Activated CD8-positive, alpha-beta memory T cell treated with anti-CD3 and anti-CD28 coated beads for 1 hour (primary cell): Measurements from ENCODE around the gene OPRL1.

Experiments used
- DNase-seq, 2 donors: peaks; one replicate each; pipeline ENCODE4 v3.0.0-alpha.2; 2020; ENCODE audit warnings: low read depth in 1 of 2; ENCODE audit errors: extremely low read depth in 1 of 2

Gene OPRL1

GRCh38 chr20:64055893-64056638, 23.8 kb upstream of the OPRL1 start:
- DNase-seq, result no peak

GRCh38 chr20:64056639-64056888, 23.3 kb upstream of the OPRL1 start:
- no peak for DNase-seq

GRCh38 chr20:64056889-64057627, 22.8 kb upstream of the OPRL1 start:
- DNase-seq, result no peak

- peak; percentile 52 to 75 for DNase-seq
Observed at GRCh38 chr20:64057628-64058498, 22.0 kb upstream of the OPRL1 start.

- no peak for DNase-seq
Observed at GRCh38 chr20:64058536-64058935, 21.3 kb upstream of the OPRL1 start.

- DNase-seq, result no peak
Observed at GRCh38 chr20:64062276-64062595, 17.6 kb upstream of the OPRL1 start.

- DNase-seq, result peak; percentile 79 to 91
Observed at GRCh38 chr20:64062596-64063388, 17.1 kb upstream of the OPRL1 start, which contains the start of gene TCEA2. Gene TCEA2 (plus strand): TSS chr20:64063198. CDS start chr20:64063313, 115 bp downstream.

GRCh38 chr20:64063389-64064144, 16.3 kb upstream of the OPRL1 start:
- no peak for DNase-seq

GRCh38 chr20:64064145-64064698, 15.7 kb upstream of the OPRL1 start:
- DNase-seq, result no peak

GRCh38 chr20:64065062-64065973, 14.6 kb upstream of the OPRL1 start:
- DNase-seq, result no peak

GRCh38 chr20:64065974-64066343, 13.9 kb upstream of the OPRL1 start:
- DNase-seq, result no peak

- DNase-seq, result no peak
Observed at GRCh38 chr20:64067005-64067632, 12.8 kb upstream of the OPRL1 start.

GRCh38 chr20:64067733-64068307, 12.1 kb upstream of the OPRL1 start:
- no peak for DNase-seq

- no peak for DNase-seq
Observed at GRCh38 chr20:64068386-64069208, 11.3 kb upstream of the OPRL1 start.

GRCh38 chr20:64069209-64069613, 10.7 kb upstream of the OPRL1 start:
- DNase-seq, result no peak

GRCh38 chr20:64069614-64070243, 10.2 kb upstream of the OPRL1 start:
- no peak for DNase-seq
